Amygdala (tissue), 56 donors: Measurements from ENCODE around the gene FARP1.

Experiments
- DNase-seq, 56 donors: peaks; one replicate each; lab custom pipeline; 2025; lab: John Stamatoyannopoulos, UW

Gene FARP1

DNA sequence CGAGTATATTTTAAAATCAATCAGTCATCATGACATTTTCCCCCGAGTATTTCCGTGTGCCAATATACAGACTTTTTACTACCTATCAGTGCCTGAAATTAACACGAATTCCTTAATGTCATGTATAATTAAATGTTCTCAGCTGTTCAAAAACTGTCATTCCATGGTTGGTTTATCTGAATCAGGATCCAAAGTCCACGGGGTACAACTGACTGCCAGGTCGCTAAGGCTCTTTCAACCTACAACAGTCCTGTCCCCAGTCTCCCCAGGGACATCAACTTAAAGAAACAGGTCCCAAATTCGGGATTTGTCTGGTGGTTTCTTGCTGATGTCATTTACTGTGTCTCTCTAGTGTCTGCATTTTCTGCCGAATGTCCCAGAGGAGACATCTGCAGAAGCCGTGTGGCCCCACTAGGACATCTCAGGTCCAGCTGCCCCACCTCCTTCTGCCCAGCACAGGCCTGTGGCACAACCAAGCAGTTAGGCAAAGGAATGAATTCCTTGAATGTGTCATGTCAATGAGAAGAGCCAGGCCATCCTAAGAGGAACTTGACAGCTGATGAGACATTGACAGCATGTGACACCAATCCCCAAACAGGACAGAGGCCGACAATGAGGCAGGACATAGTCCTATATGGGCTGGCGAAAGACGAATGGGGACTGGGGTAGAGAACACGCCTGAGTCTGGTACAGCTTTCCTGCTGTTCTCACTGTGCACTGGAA lies 324.5 kb downstream of the FARP1 start:
- DNase-seq: no peak

DNA sequence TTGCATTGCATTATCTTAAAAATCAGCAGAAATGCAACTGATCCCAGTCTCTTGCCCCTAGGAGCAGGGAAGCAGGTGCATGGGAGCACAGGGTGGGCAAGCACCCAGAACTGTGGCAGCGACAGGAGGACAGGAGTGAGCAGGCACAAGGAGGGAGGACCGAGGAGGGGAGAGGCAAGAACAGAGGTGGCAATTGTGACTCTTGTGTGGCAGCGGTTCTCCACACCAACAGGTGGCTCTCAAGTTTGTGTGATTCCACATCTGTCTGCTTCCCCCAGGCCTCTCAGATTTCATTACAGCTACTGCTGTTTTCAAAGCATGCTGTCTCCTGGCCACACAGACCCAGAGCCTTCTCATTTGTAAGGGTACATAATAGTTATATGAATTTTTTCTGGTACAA lies 325.5 kb downstream of the FARP1 start:
- DNase-seq: no peak

DNA sequence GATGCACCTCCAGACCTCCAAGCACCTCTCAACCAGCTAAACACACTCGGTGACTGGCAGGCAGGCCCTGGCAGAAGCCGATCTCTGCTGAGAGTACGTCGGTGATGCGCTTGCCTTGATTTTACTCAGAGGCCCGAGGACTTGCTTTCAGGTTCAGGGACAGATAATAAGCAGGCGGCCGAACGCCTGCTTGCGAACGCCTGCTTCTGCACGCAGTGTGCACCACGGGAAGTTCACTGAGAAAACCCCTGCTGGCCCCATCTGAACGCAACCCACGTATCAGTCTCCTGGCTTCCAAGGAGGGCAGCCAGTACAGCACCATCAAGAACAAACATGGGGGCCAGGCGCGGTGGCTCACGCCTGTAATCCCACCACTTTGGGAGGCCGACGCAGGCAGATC lies 326.0 kb downstream of the FARP1 start:
- DNase-seq: no peak

DNA sequence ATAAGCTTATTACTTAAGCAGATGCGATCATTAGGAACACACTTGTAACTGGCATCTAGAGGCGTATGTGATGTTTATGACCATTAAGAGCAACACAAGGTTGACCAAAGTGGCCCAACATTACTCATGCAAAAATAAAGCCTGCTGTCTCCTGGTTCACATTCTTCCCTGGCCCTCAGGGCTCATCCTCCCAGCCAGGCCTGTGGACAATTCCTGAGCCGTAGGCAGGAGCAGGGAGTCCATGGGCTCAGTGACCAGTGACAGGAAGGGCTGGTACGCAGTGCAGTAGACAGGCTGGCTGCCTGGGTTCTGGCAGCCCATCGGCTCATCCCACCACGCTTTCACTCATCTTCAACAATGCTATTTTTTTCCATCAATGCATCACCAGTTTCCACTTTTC lies 328.0 kb downstream of the FARP1 start:
- no peak for DNase-seq

DNA sequence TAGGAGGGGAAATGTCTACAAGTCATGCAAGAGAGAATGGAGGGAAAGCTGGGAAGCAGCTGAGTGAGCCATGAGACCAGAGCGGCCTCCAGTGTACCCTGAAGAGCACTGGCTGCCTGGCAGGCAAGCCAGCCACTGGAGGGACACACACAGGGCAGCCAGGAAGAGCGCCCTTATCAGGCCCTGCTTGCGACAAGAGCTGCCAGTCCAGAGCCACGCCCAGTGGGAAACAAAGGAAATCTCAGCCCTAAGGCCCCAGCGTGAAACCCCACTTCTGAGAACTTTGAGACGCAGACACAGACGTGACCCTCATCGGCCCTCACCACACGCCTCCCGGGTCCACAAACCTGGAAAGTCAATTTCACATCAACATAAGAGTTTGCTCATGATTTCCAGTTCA lies 329.0 kb downstream of the FARP1 start:
- no peak for DNase-seq

DNA sequence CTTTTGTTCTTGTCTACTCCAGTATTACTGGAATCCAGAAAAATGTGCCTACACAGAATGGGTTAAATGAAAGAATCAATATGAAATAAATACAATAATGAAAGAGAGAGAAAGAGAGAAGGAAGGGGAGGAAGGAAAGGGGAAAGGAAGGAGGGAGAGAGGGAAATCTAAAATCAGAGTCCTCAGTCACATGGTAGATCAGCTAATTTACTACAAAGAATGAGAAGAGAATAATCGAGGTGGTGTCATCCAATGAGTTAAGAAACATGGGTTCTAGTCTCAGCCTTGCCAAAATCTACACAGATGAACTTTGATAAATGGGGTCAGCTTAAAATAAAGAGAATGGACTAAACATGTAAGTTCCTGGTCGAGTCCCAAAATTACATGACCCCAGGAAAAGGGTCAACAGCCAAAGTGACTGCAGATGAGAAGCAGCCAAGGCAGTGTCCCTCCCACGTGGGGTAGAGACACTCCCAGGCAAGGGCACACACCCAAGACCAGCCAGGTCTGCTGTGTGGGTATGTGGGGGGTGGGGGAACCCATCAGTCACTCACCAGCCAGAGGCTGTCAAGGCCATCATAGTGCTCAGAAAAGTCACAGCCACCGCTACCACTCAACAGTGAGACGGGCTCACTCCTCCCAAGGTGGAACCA lies 330.4 kb downstream of the FARP1 start:
- DNase-seq: no peak

DNA sequence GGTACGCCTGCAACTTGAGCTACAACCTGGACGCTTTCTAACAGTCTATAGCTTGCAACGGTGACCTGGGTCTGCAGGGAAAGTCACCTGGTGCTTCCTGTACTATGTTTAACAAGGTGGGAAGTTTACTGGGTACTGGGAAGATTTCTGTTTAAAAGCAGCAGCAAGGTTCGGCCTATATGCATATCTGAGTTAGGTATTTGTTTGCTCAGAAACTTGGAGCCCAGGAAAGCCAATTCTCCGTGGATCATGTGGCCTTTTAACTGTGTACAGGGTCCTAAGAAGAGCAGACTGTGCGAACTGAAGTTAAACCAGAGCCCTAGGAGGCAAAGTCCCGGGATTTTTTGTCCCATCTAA lies 330.9 kb downstream of the FARP1 start:
- no peak for DNase-seq

DNA sequence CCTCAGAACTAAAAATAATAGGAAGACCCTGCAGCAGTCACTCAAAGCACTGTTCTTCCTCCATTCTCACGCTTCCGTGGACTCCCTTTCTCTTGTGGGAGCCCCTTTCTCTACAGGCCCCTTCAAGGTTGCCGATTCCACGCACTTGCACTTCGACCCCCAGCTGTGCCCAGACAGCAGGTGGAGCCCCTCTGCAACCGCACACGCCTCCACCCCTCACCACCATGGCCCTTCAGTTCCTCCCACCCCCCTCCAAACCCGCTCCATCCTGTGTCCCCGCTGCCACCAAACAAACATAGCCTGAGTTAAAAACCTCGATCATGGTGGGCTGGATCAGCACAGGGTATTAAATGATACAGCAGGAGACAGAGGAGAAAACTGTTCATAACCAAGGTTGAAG lies 331.4 kb downstream of the FARP1 start:
- no peak for DNase-seq

DNA sequence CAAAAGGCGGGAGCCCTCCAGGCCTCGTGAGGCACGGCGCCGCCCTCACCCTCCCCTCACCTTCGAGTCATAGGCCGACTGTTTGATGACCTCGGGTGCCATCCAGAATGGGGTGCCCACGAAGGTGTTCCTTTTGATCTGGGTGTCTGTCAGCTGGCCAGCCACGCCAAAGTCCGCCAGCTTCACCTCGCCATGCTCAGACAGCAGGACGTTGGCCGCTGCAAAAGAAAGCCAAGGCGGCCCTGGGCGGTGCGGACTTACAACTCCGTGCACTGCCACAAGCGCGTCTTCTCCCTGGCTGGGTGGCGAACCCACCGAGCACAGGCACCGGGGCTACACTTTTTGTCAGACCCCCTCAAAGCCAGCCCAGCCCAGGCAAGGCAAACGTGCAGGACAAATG lies 331.9 kb downstream of the FARP1 start:
- DNase-seq: no peak

DNA sequence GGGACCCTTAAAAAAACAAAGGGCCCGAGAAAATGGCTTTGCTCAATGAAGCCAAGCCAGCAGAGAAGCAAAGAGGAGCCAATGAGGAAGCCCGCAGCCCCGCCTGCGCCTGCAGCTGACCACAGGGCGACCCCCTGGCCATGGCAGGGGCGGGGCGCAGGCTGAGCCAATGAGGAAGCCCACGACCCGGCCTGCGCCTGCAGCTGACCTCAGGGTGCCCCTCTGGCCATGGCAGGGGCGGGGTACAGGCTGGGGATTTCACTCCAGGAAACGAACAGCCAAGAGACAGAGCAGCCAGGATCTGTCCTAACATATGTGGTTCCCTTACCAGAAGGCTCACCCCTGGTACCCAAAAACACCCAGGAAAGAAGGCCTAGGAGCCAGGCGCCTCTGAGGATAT lies 332.6 kb downstream of the FARP1 start:
- peak in 3 of 56 donors; percentile 16 to 33 (median 25) for DNase-seq

DNA sequence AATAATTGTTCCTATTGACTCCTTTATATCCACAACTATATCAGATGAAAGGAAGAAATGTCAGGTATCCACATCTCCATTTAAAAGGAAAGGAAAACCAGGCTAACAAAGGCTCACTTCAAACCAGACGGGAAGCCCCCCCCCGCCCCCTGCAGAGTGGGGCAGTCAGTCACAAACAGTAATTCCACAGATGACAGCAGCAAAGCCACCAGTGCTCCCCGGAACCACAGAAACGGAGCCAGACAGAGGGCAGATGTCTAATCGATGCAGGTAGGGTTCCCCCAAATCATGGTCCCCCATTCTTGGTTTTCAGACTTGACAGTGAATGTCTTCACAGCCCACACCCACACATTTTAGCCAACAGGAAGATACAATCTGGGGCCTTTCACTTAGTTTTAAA lies 333.2 kb downstream of the FARP1 start:
- no peak for DNase-seq

DNA sequence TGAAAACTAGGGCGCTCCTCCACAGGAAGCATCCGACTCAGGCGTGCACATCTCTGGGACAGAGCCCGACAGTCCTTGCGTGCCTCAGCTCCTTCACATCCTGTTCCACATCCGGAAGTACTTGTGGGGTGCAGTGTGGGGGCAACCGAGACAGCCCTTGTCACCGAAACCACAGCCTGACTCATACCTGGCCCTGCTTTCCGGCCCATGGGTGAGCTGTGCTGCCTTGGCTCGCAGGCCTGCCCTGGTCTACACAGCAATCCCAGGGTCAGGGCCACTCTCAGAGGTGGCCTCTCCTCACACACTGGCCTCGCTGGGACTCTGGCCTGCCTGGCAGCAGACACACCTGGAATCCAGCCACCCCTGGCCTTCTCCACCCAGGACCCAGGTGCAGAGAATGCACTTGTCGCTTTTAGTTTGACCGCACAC lies 333.7 kb downstream of the FARP1 start:
- DNase-seq: peak in 1 of 56 donors; percentile 19

DNA sequence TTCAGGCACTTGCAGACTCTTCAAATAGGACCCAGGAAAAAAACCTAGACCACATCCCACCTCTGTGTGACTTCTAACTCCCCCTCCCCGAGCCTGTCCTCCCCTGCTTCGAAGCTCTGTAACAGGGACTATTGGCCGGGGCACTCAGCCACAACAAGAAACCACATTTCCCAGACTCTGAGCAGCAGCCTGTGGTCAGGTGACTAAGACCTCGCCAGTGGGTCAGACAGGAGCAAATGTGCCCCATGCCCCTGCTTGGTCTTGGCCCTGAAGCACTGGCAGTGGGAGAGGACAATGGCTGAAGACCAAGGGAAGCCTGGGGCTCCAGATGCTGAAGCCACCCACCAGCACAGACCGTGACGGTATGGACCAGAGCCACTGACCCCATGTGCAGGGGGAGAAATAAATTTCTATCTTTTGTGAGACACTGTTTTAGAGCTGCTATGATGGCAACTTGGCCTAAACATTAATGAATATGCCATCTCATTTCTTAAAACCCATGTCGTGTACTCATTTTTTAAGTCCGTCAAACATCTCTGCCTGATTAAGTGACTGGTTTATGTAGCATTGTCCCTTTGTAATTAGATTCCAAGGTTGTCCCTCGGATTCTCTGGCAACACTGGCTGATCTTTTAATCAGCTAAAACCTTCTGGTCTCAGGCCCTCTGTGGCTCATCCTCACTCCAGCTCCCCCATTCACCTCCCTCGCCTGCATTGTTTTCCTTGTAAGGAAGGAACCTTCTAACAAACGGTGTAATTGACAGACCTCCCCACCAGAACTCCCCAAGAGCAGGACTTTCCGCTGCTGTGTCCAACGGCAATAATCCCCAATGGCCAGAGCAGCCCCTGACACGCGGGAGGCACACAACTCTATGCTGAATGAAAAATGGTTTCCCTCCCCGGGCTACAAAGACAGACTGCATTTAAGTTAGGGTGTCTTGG lies 335.6 kb downstream of the FARP1 start:
- no peak for DNase-seq

DNA sequence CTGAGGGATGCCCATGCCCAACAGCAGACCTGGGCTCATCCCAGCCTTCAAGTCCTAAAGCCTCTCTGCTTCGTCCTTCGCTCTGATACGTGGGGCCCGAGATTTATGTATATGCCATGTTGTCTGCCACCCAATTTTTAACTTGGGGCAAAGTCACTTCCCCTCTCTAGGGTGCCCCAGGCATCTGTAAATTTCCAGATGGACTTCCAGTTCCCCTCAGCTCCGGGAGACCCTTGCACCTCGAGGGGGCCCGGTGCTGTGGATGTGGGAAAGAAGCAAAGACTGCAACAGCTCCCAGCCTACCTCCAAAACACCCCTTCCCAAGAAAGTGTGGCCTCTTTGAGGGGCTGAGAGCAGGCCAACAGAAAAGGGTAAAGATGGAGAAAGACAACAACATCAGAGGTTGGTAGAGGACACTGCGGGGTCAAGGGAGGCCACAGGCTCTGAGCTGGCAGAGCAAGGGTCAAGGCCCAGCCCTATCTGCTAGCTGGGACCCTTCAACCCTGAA lies 336.7 kb downstream of the FARP1 start:
- DNase-seq: no peak

DNA sequence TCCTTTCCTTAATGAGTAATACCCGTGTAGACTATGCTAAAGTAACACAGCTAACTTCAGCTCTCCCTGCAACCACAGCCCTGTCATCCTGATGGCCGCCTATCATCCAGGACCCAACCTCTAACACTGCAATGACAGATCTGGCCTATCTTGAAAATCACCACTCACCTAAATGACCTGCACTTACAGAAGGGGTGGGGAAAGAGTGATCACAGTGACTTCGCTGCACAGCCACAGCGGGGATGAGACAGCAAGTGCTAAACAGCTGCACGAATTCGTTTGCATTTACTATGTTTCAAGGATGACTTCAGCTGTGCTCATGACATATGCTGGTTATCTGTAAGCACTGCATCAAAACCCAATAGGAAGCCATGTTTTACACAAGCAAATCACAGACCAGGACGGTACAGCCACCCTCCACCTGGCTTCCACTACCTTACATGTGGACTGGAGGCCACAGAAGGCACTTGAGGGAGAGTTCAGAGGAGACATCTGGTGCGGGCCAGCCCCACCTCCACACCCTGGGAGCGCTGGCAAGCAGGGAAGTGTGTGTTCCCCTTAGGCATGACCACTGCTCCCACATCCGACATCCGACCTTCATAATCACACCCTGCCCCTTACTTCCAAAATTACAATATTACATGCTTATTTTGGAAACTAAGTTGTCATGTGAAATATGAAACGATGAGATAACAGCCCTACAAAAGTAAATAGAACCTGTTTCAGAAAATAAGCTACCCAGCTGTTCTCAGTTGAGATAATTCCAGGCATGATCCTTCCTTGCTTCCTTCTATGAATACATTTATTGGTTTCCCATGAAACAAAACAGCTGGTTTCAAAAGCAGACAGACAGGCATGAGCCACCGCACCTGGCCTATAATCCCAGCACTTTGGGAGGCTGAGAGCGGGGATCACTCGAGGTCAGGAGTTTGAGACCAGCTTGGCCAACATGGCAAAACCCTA lies 338.3 kb downstream of the FARP1 start:
- no peak for DNase-seq

DNA sequence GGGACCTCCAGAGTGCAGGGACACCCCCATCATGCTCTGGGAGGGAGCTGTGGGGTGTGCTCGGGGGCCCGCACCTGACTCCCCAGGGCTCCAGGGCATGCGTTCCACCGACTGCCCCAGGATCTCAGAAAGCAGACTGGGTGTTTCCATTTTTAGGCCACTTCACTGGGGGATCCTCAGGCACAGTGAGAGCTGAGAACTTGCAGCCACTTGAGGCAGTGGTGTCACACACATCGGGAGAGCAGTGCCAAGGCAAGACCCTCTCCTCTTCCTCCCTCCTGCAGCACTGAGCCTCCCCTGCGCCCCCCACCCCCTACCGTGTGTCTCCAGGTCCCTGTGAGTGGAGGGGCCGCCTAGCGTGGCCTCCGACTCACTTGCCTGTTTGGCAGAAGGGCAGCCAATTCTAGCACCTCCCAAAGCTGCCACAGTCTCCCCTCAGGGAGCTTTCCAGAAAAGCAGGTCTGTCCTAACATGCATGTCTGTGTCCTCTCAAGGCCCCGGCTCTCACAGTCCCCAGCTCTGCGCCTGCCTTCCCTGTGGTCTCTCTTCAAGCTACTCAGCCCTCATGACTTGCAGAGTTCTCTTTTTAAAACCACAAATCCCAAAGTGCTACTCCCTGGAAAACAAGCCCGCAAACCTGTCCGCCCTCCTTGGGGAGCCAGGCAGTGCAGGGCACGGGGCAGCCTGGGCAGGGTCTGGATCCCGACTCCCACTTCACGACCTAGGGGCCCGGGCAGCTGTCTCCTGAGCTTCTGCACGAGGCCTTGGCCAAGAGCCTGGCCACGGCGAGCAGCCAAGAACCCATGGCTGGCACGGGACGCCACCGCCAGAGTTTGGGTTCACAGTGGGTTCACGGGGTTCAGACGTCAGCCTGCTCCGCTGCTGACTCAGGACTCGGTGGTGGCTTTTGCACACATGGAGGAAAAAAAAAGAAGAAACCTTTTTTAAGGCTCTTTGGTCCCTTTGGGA lies 339.9 kb downstream of the FARP1 start:
- DNase-seq: peak in 32 of 56 donors; percentile 7 to 78 (median 35)

DNA sequence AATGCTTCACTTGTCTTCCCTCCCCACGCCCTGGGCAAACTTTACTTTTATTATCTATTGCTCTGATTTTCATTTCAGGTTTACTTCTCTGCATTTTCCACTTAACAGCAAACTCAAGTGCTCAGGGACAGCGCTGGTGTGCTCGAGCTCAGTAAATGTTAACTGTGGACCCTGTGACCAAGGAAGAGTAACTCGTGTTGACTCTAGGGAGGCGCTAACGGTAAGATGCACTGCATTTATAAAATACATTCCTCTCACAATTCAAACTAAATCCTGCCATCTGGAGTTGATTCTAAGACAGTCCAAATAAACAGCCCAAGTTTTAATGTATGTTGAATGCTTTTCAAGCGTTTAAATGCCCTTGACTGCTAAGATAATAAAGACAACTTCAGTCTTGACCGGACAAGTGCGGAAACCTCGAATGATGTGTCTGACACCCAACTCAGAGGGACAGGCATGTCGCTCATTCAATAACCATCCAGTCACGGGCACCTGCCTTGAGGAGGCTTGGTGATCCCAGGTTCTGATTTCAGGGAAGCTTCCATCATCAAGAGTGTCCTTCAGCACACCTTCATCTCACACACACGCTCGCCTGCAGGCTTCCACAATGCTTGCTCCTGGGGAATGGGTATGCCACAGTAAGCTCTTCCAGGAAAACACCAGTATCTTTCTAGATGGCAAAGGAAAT lies 340.9 kb downstream of the FARP1 start:
- no peak for DNase-seq
